ENCODE results near the gene EGLN3.
A peak's percentile ranks its signal among the peaks of the same experiment; 100 is the strongest.
"Not testable (repeated sequence)": the region's sequence is repeated elsewhere in the genome, so short reads cannot be mapped to it uniquely, and the experiment has no call there.

EGLN3 gene

GRCh38 chr14:33950320-33951182, at the start of gene EGLN3:
Gene EGLN3 (minus strand): TSS chr14:33951074. CDS start chr14:33950752, 322 bp downstream.
- peak; percentile 22 for DNase-seq (ENCODE audit: low read depth)

GRCh38 chr14:34000396-34000795, 49.5 kb upstream of the EGLN3 start:
- no peak for DNase-seq (ENCODE audit: low read depth)

GRCh38 chr14:33999771-34000291, 49.0 kb upstream of the EGLN3 start:
- DNase-seq (ENCODE audit: low read depth) = no peak

GRCh38 chr14:33997611-33998010, 46.7 kb upstream of the EGLN3 start:
- DNase-seq (ENCODE audit: low read depth) = no peak

- DNase-seq (ENCODE audit: low read depth) = no peak
Observed at GRCh38 chr14:33996462-33996861, 45.6 kb upstream of the EGLN3 start.

GRCh38 chr14:33993246-33993645, 42.4 kb upstream of the EGLN3 start:
- DNase-seq (ENCODE audit: low read depth) = no peak

GRCh38 chr14:33992274-33993007, 41.6 kb upstream of the EGLN3 start:
- DNase-seq (ENCODE audit: low read depth) = no peak

GRCh38 chr14:33990790-33991189, 39.9 kb upstream of the EGLN3 start:
- DNase-seq (ENCODE audit: low read depth) = no peak

- no peak for DNase-seq (ENCODE audit: low read depth)
Observed at GRCh38 chr14:33987565-33988080, 36.7 kb upstream of the EGLN3 start.

GRCh38 chr14:33986804-33987203, 35.9 kb upstream of the EGLN3 start:
- DNase-seq (ENCODE audit: low read depth) = no peak

GRCh38 chr14:33985242-33985641, 34.4 kb upstream of the EGLN3 start:
- no peak for DNase-seq (ENCODE audit: low read depth)

- DNase-seq (ENCODE audit: low read depth) = no peak
Observed at GRCh38 chr14:33979613-33980276, 28.9 kb upstream of the EGLN3 start.

GRCh38 chr14:33978892-33979612, 28.2 kb upstream of the EGLN3 start:
- DNase-seq (ENCODE audit: low read depth) = no peak

GRCh38 chr14:33972583-33973081, 21.8 kb upstream of the EGLN3 start:
- no peak for DNase-seq (ENCODE audit: low read depth)

GRCh38 chr14:33969846-33970245, 19.0 kb upstream of the EGLN3 start:
- not testable (repeated sequence) for DNase-seq (ENCODE audit: low read depth)

- no peak for DNase-seq (ENCODE audit: low read depth)
Observed at GRCh38 chr14:33968722-33969121, 17.8 kb upstream of the EGLN3 start.

- DNase-seq (ENCODE audit: low read depth) = no peak
Observed at GRCh38 chr14:33967138-33967537, 16.3 kb upstream of the EGLN3 start.

- DNase-seq (ENCODE audit: low read depth) = no peak
Observed at GRCh38 chr14:33966276-33966675, 15.4 kb upstream of the EGLN3 start.

- no peak for DNase-seq (ENCODE audit: low read depth)
Observed at GRCh38 chr14:33964599-33965317, 13.9 kb upstream of the EGLN3 start.

GRCh38 chr14:33963892-33964291, 13.0 kb upstream of the EGLN3 start:
- no peak for DNase-seq (ENCODE audit: low read depth)

GRCh38 chr14:33962466-33962865, 11.6 kb upstream of the EGLN3 start:
- not testable (repeated sequence) for DNase-seq (ENCODE audit: low read depth)
